ENCODE data around the gene COL15A1.

COL15A1 gene

GRCh38 chr9:98916660-98917059 lies 27.0 kb upstream of the COL15A1 start:
- peak overlapping the region; percentile 61 for H3K27ac Mint-ChIP-seq
- peak; percentile 71 for DNase-seq
- H3K4me1 Mint-ChIP-seq: peaks cover 29% of the 10 kb centered on the region
- no peaks in the 10 kb centered on the region for H3K9me3 Mint-ChIP-seq
- H3K36me3 Mint-ChIP-seq (ENCODE audit: low read depth): no peaks in the 10 kb centered on the region
- peaks cover 2% of the 10 kb centered on the region for H3K27me3 Mint-ChIP-seq (ENCODE audit: low read depth, poor library complexity)
- TF ChIP-seq, protein P1, sequence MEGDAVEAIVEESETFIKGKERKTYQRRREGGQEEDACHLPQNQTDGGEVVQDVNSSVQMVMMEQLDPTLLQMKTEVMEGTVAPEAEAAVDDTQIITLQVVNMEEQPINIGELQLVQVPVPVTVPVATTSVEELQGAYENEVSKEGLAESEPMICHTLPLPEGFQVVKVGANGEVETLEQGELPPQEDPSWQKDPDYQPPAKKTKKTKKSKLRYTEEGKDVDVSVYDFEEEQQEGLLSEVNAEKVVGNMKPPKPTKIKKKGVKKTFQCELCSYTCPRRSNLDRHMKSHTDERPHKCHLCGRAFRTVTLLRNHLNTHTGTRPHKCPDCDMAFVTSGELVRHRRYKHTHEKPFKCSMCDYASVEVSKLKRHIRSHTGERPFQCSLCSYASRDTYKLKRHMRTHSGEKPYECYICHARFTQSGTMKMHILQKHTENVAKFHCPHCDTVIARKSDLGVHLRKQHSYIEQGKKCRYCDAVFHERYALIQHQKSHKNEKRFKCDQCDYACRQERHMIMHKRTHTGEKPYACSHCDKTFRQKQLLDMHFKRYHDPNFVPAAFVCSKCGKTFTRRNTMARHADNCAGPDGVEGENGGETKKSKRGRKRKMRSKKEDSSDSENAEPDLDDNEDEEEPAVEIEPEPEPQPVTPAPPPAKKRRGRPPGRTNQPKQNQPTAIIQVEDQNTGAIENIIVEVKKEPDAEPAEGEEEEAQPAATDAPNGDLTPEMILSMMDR (IDR thresholded peaks at IDR 0.05): no peak
- H3K4me3 Mint-ChIP-seq: peak overlapping the region; percentile 44

GRCh38 chr9:98917746-98918487 lies 25.8 kb upstream of the COL15A1 start:
- H3K27ac Mint-ChIP-seq: peak overlapping the region; percentile 70
- H3K36me3 Mint-ChIP-seq (ENCODE audit: low read depth): no peaks in the 10 kb centered on the region
- H3K9me3 Mint-ChIP-seq: no peaks in the 10 kb centered on the region
- no peaks in the 10 kb centered on the region for H3K27me3 Mint-ChIP-seq (ENCODE audit: low read depth, poor library complexity)
- H3K4me1 Mint-ChIP-seq: peaks cover 21% of the 10 kb centered on the region
- no peak for DNase-seq
- no peak overlapping the region for H3K4me3 Mint-ChIP-seq
- TF ChIP-seq, protein P1 (IDR thresholded peaks at IDR 0.05): no peak

GRCh38 chr9:98921732-98922131 lies 22.0 kb upstream of the COL15A1 start:
- H3K9me3 Mint-ChIP-seq: no peaks in the 10 kb centered on the region
- peaks cover 38% of the 10 kb centered on the region for H3K4me1 Mint-ChIP-seq
- no peak overlapping the region for H3K27ac Mint-ChIP-seq
- TF ChIP-seq, protein P1 (IDR thresholded peaks at IDR 0.05): no peak
- H3K27me3 Mint-ChIP-seq (ENCODE audit: low read depth, poor library complexity): peaks cover 6% of the 10 kb centered on the region
- no peak for DNase-seq
- no peaks in the 10 kb centered on the region for H3K36me3 Mint-ChIP-seq (ENCODE audit: low read depth)
- H3K4me3 Mint-ChIP-seq: no peak overlapping the region

DNA sequence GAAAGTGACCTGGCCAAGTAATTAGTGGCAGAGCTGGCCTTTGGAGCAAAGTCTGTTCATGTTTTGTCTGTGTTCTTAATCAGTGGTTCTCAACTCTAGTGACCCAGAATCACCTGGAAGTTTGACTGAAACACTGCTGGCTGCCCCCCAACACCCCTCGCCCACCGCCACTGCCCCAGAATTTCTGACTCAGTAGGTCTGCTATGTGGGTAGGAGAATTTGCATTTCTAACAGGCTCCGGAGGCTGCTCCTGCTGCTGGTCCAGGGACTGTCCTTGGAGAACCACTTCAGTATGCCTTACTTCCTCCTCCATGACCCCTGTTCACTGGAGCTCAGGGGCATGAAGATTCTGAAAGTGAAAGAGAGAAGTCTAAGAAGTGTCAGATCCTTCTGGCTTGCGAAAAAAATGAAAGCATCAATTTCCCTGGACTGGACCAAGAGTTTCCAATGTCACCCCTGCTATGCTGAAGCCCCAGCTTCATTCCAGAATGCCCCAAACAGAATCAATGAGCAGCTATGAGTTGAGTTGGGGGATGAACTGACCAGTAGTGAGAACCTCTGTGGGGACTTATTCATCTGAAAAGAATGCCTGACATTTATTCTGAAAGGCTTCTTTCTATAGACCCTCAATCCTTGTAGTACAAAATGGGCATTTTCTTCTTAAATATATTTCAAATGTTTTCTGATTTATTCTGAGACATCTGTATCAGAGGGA lies 20.8 kb upstream of the COL15A1 start:
- H3K4me3 Mint-ChIP-seq: no peak overlapping the region
- H3K4me1 Mint-ChIP-seq: peaks cover 27% of the 10 kb centered on the region
- peaks cover 6% of the 10 kb centered on the region for H3K27me3 Mint-ChIP-seq (ENCODE audit: low read depth, poor library complexity)
- no peaks in the 10 kb centered on the region for H3K9me3 Mint-ChIP-seq
- TF ChIP-seq, protein P1 (IDR thresholded peaks at IDR 0.05): no peak
- DNase-seq: no peak
- no peaks in the 10 kb centered on the region for H3K36me3 Mint-ChIP-seq (ENCODE audit: low read depth)
- H3K27ac Mint-ChIP-seq: no peak overlapping the region

DNA sequence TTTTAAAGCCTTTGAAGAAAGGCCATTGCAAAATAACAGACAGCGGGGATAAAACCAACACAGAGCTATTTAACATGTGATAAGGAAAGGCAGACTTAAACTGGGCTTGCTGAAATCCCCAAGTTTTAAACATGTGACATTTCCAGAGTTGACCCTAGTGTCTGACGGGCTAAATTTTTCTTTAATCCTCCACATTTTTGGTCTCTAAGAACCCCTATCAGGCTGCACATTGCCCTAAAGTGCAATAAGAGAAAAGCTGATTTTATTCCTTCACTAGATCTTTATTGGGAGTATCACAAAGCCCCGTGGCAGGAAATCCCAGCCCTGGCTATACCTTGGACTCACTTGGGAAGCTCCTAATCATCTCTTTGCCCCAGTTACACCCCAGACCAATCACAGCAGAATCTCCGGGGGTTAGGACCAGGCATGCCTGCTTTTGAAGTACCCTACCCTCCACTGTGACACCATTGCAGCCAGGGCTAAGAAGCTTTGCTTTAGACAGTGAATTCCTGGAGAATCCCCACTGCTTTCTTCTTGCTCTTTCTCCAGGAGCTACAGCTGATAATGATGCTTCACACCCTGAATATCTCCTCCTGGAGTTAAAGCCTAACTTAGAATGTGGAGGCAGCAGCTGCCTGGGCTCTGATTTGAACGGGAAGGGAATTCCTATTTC lies 20.1 kb upstream of the COL15A1 start:
- no peak overlapping the region for H3K27ac Mint-ChIP-seq
- H3K9me3 Mint-ChIP-seq: no peaks in the 10 kb centered on the region
- H3K36me3 Mint-ChIP-seq (ENCODE audit: low read depth): no peaks in the 10 kb centered on the region
- peaks cover 23% of the 10 kb centered on the region for H3K4me1 Mint-ChIP-seq
- peaks cover 6% of the 10 kb centered on the region for H3K27me3 Mint-ChIP-seq (ENCODE audit: low read depth, poor library complexity)
- TF ChIP-seq, protein P1 (IDR thresholded peaks at IDR 0.05): no peak
- H3K4me3 Mint-ChIP-seq: no peak overlapping the region
- no peak for DNase-seq
